ENCODE results near the gene FAM114A1. TPM values are rescaled to one million over a fixed set of nuclear protein-coding genes. Genes with fewer than 3 reads are reported as not detected.

The FAM114A1 gene
- total and polyA plus RNA-seq, 4 donors, result 22.1 to 108 (median 53.9) TPM

DNA sequence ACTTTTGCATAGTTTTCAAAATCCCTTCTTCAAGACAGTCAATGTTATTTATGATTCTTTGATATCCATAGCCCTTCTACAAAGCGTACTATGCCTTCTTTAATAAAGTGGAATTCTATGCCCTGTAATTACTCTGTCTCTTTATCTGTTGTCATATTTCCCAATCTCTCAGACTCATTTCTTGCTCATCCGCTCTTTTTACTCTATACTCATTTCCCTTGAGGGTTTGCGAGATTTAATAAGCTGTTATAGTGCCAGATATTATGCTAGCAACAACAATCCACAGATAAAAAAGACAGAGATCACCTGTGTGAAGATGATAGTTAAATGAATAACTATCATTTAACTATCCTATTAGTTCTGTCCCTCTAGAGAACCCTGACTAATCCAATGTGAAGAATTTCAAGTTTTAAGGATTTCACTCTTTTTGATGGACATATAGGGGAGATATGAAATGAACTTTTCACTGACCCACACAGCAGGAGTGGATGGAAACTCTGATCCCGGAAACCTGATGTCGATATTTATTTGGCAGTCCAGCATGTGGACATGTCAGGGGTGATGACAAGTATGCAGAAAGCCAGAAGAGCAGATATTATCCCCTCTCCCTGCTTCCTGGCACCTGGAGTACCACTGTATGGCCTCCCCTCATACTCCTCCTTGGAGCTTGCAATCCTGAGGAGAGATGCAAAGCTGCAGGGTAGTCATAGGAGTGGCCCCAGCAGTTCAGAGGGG, 114.9 kb downstream of the FAM114A1 start:
- Histone ChIP-seq H3K27me3 (ENCODE audit: control insufficient read depth in 4 of 4, insufficient read depth in 4 of 4, low read length in 3 of 4) (no peaks in the 10 kb centered on the region), H3K9me3 (ENCODE audit: control insufficient read depth in 4 of 4, low read length in 3 of 4) (no peaks in the 10 kb centered on the region), H3K4me1 (ENCODE audit: control insufficient read depth in 4 of 4, insufficient read depth in 4 of 4, low read length in 3 of 4) (no peaks in the 10 kb centered on the region), H3K27ac (ENCODE audit: low read depth in 1 of 2, low read length in 2 of 2) (no peak overlapping the region), H3K36me3 (ENCODE audit: control insufficient read depth in 4 of 4, insufficient read depth in 3 of 4, low read depth in 1 of 4, low read length in 3 of 4) (no peaks in the 10 kb centered on the region), H3K9ac (ENCODE audit: low read depth in 1 of 2, low read length in 2 of 2) (no peak overlapping the region), H3K4me3 (ENCODE audit: low read depth in 1 of 3, low read length in 3 of 3) (no peak overlapping the region)
- 94% methylated on average over 5 of the region's 5 CpGs for WGBS
- TF ChIP-seq, protein P1, sequence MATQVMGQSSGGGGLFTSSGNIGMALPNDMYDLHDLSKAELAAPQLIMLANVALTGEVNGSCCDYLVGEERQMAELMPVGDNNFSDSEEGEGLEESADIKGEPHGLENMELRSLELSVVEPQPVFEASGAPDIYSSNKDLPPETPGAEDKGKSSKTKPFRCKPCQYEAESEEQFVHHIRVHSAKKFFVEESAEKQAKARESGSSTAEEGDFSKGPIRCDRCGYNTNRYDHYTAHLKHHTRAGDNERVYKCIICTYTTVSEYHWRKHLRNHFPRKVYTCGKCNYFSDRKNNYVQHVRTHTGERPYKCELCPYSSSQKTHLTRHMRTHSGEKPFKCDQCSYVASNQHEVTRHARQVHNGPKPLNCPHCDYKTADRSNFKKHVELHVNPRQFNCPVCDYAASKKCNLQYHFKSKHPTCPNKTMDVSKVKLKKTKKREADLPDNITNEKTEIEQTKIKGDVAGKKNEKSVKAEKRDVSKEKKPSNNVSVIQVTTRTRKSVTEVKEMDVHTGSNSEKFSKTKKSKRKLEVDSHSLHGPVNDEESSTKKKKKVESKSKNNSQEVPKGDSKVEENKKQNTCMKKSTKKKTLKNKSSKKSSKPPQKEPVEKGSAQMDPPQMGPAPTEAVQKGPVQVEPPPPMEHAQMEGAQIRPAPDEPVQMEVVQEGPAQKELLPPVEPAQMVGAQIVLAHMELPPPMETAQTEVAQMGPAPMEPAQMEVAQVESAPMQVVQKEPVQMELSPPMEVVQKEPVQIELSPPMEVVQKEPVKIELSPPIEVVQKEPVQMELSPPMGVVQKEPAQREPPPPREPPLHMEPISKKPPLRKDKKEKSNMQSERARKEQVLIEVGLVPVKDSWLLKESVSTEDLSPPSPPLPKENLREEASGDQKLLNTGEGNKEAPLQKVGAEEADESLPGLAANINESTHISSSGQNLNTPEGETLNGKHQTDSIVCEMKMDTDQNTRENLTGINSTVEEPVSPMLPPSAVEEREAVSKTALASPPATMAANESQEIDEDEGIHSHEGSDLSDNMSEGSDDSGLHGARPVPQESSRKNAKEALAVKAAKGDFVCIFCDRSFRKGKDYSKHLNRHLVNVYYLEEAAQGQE (IDR thresholded peaks at IDR 0.05), result no peak
- TF ChIP-seq GABPA (IDR thresholded peaks at IDR 0.05 in 1 of 2, conservative IDR thresholded peaks at IDR 0.05 in 1 of 2), result no peak
- TF ChIP-seq, protein P2, sequence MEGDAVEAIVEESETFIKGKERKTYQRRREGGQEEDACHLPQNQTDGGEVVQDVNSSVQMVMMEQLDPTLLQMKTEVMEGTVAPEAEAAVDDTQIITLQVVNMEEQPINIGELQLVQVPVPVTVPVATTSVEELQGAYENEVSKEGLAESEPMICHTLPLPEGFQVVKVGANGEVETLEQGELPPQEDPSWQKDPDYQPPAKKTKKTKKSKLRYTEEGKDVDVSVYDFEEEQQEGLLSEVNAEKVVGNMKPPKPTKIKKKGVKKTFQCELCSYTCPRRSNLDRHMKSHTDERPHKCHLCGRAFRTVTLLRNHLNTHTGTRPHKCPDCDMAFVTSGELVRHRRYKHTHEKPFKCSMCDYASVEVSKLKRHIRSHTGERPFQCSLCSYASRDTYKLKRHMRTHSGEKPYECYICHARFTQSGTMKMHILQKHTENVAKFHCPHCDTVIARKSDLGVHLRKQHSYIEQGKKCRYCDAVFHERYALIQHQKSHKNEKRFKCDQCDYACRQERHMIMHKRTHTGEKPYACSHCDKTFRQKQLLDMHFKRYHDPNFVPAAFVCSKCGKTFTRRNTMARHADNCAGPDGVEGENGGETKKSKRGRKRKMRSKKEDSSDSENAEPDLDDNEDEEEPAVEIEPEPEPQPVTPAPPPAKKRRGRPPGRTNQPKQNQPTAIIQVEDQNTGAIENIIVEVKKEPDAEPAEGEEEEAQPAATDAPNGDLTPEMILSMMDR (IDR thresholded peaks at IDR 0.05; ENCODE audit: low read depth, low read length, missing input control), result no peak
- TF ChIP-seq FOXA2 (IDR thresholded peaks at IDR 0.05), result no peak
- TF ChIP-seq NR2F2 (IDR thresholded peaks at IDR 0.05), result no peak
- TF ChIP-seq, protein P3, sequence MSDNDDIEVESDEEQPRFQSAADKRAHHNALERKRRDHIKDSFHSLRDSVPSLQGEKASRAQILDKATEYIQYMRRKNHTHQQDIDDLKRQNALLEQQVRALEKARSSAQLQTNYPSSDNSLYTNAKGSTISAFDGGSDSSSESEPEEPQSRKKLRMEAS (IDR thresholded peaks at IDR 0.05), result no peak
- no peak for TF ChIP-seq HNF4A (conservative IDR thresholded peaks at IDR 0.05)
- no peak for TF ChIP-seq HNF4G (IDR thresholded peaks at IDR 0.05)
- TF ChIP-seq TAF1 (conservative IDR thresholded peaks at IDR 0.05), result no peak
- TF ChIP-seq RAD21 (IDR thresholded peaks at IDR 0.05), result no peak
- TF ChIP-seq, protein P4, sequence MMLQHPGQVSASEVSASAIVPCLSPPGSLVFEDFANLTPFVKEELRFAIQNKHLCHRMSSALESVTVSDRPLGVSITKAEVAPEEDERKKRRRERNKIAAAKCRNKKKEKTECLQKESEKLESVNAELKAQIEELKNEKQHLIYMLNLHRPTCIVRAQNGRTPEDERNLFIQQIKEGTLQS (IDR thresholded peaks at IDR 0.05), result no peak
- no peak for TF ChIP-seq RXRA (IDR thresholded peaks at IDR 0.05)
- TF ChIP-seq SP1 (IDR thresholded peaks at IDR 0.05), result no peak
- TF ChIP-seq, protein P5, sequence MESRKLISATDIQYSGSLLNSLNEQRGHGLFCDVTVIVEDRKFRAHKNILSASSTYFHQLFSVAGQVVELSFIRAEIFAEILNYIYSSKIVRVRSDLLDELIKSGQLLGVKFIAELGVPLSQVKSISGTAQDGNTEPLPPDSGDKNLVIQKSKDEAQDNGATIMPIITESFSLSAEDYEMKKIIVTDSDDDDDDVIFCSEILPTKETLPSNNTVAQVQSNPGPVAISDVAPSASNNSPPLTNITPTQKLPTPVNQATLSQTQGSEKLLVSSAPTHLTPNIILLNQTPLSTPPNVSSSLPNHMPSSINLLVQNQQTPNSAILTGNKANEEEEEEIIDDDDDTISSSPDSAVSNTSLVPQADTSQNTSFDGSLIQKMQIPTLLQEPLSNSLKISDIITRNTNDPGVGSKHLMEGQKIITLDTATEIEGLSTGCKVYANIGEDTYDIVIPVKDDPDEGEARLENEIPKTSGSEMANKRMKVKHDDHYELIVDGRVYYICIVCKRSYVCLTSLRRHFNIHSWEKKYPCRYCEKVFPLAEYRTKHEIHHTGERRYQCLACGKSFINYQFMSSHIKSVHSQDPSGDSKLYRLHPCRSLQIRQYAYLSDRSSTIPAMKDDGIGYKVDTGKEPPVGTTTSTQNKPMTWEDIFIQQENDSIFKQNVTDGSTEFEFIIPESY (IDR thresholded peaks at IDR 0.05), result no peak
- TF ChIP-seq FOXA1 (IDR thresholded peaks at IDR 0.05), result no peak
- no peak for TF ChIP-seq JUND (IDR thresholded peaks at IDR 0.05)
- no peak for TF ChIP-seq EGR1 (IDR thresholded peaks at IDR 0.05; ENCODE audit: low read depth in 2 of 2)
- TF ChIP-seq YY1 (IDR thresholded peaks at IDR 0.05), result no peak
- no peak for DNase-seq (ENCODE audit: low spot score)

Data from liver (tissue), 9 donors.